HepG2 (cell line): ENCODE measurements around the gene ASXL1. TPM values are rescaled to one million over a fixed set of nuclear protein-coding genes. Genes with fewer than 3 reads are reported as not detected.
A peak's percentile ranks its signal among the peaks of the same experiment; 100 is the strongest.

Source experiments
- ETV5 ChIP-seq: IDR thresholded peaks from 2 replicates; pipeline ENCODE4 v1.6.1; 2018; ENCODE audit warnings: missing biosample characterization, missing genetic modification reagents, inconsistent platforms, borderline replicate concordance
- FOXK1 ChIP-seq: sonication (generic); formaldehyde crosslinking; IDR thresholded peaks from 2 replicates; pipeline ENCODE4 v1.4.0; 2020; ENCODE audit warnings: low read depth, missing genetic modification reagents, borderline replicate concordance
- GPBP1L1 ChIP-seq: sonication (generic); formaldehyde crosslinking; IDR thresholded peaks from 2 replicates; pipeline ENCODE4 v1.5.0; 2020; ENCODE audit warnings: mild to moderate bottlenecking, missing genetic modification reagents
- HMG20A ChIP-seq: IDR thresholded peaks from 2 replicates; pipeline ENCODE4 v1.6.1; 2016; ENCODE audit warnings: borderline replicate concordance
- KAT8 ChIP-seq: IDR thresholded peaks from 2 replicates; pipeline ENCODE4 v1.6.1; 2016; ENCODE audit warnings: missing genetic modification reagents, missing compliant biosample characterization
- KDM5A ChIP-seq: fragments of 200-600 bp; sonication (generic); IDR thresholded peaks from 2 replicates; pipeline ENCODE4 v1.7.0; 2018; ENCODE audit warnings: antibody characterized with exemption, mild to moderate bottlenecking, low read length, borderline replicate concordance
- NFE2L1 ChIP-seq: sonication (generic); formaldehyde crosslinking; IDR thresholded peaks from 2 replicates; pipeline ENCODE4 v1.4.0; 2020; ENCODE audit warnings: missing genetic modification reagents, mild to moderate bottlenecking, borderline replicate concordance
- PTBP1 ChIP-seq: fragments of 200-400 bp; formaldehyde crosslinking; IDR thresholded peaks from 2 replicates; pipeline ENCODE4 v1.6.1; 2018; ENCODE audit warnings: low read length, low read depth; ENCODE audit not compliant: poor library complexity, severe bottlenecking
- SNAI1 ChIP-seq: sonication (generic); formaldehyde crosslinking; IDR thresholded peaks from 2 replicates; pipeline ENCODE4 v1.5.0; 2020; ENCODE audit warnings: mild to moderate bottlenecking, missing genetic modification reagents, borderline replicate concordance
- TBL1XR1 ChIP-seq: fragments of 150-350 bp; IDR thresholded peaks from 2 replicates; pipeline ENCODE4 v1.6.1; 2014; ENCODE audit warnings: borderline replicate concordance, low read length; ENCODE audit not compliant: partially characterized antibody
- ZBTB38 ChIP-seq: sonication (generic); formaldehyde crosslinking; IDR thresholded peaks from 2 replicates; pipeline ENCODE4 v1.5.1; 2020; ENCODE audit warnings: mild to moderate bottlenecking, missing genetic modification reagents
- ZFY ChIP-seq: sonication (generic); formaldehyde crosslinking; IDR thresholded peaks from 2 replicates; pipeline ENCODE4 v1.4.0; 2020; ENCODE audit warnings: missing genetic modification reagents
- ZFYVE20 ChIP-seq: sonication (generic); formaldehyde crosslinking; IDR thresholded peaks from 2 replicates; pipeline ENCODE4 v1.8.0; 2023; ENCODE audit warnings: low read depth, mild to moderate bottlenecking, moderate library complexity, missing genetic modification reagents, borderline replicate concordance
- ZNF264 ChIP-seq: sonication (generic); formaldehyde crosslinking; IDR thresholded peaks from 2 replicates; pipeline ENCODE4 v1.4.0; 2020; ENCODE audit warnings: missing genetic modification reagents
- ZNF274 ChIP-seq: sonication (generic); formaldehyde crosslinking; IDR thresholded peaks from 2 replicates; pipeline ENCODE4 v1.5.1; 2020; ENCODE audit warnings: mild to moderate bottlenecking, missing genetic modification reagents
- ZNF460 ChIP-seq: sonication (generic); formaldehyde crosslinking; IDR thresholded peaks from 2 replicates; pipeline ENCODE4 v1.5.1; 2020; ENCODE audit warnings: missing genetic modification reagents, mild to moderate bottlenecking, borderline replicate concordance
- ZNF776 ChIP-seq: sonication (generic); formaldehyde crosslinking; IDR thresholded peaks from 2 replicates; pipeline ENCODE4 v1.4.0; 2020; ENCODE audit warnings: mild to moderate bottlenecking, missing genetic modification reagents
- ZNF816 ChIP-seq: sonication (generic); formaldehyde crosslinking; IDR thresholded peaks from 2 replicates; pipeline ENCODE4 v1.8.0; 2022; ENCODE audit warnings: missing genetic modification reagents, mild to moderate bottlenecking, borderline replicate concordance
- polyA plus RNA-seq, 8 experiments: library from polyadenylated mRNA; depleted of rRNA in 3 of 8; stranded (reverse) in 7 of 8; unstranded in 1 of 8; fragments of >200 nt; fragmentation: Illumina TruSeq in 4 of 8; extraction: Trizol in 4 of 8; gene quantifications; 2 replicates each; pipeline versions ENCODE4 v1.2.1 to v1.2.3, GENCODE V29; 2011 to 2016; ENCODE audit warnings: low read depth in 4 of 8, missing spikeins in 1 of 8, mixed read lengths in 1 of 8; ENCODE audit not compliant: insufficient read depth in 1 of 8
- total RNA-seq, 5 experiments: library from RNA; depleted of rRNA; stranded (reverse); fragments of >200 nt; fragmentation: Illumina TruSeq; extraction: Trizol; gene quantifications; 2 replicates each; pipeline ENCODE4 v1.2.3, GENCODE V29; 2016; ENCODE audit warnings: low read depth in 1 of 5
- TF ChIP-seq, protein P1 (sequence below): IDR thresholded peaks from 2 replicates; pipeline ENCODE4 v1.6.1; 2016; ENCODE audit warnings: control low read depth
- TF ChIP-seq, protein P2 (sequence below): fragments of 450-650 bp; IDR thresholded peaks from 2 replicates; pipeline ENCODE4 v1.6.1; 2017; ENCODE audit warnings: mild to moderate bottlenecking
- TF ChIP-seq, protein P3 (sequence below): sonication (generic); formaldehyde crosslinking; IDR thresholded peaks from 2 replicates; pipeline ENCODE4; 2020; ENCODE audit warnings: missing genetic modification reagents, mild to moderate bottlenecking, borderline replicate concordance

The ASXL1 gene
- total and polyA plus RNA-seq, 2 of the 13 experiments (the other 11 are each of a cell fraction or from before 2014, with no cell fraction given) = 62.1 to 74.8 TPM

GRCh38 chr20:32465092-32465900 is 107.2 kb downstream of the ASXL1 start (continued):
- TF ChIP-seq GPBP1L1 = no peak
- peak; percentile 99 for TF ChIP-seq ETV5 (CRISPR knock-in tag)
- TF ChIP-seq ZNF776 (CRISPR knock-in tag) = no peak; the same call in 1 of the 2 replicates
- TF ChIP-seq, protein P1, sequence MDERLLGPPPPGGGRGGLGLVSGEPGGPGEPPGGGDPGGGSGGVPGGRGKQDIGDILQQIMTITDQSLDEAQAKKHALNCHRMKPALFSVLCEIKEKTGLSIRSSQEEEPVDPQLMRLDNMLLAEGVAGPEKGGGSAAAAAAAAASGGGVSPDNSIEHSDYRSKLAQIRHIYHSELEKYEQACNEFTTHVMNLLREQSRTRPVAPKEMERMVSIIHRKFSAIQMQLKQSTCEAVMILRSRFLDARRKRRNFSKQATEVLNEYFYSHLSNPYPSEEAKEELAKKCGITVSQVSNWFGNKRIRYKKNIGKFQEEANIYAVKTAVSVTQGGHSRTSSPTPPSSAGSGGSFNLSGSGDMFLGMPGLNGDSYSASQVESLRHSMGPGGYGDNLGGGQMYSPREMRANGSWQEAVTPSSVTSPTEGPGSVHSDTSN (CRISPR knock-in tag) = no peak
- peak; percentile 73; the same call in 1 of the 2 replicates for TF ChIP-seq HMG20A (CRISPR knock-in tag)
- no peak for TF ChIP-seq ZFYVE20 (CRISPR knock-in tag)
- TF ChIP-seq PTBP1 = peak; percentile 89
- TF ChIP-seq ZNF274 (CRISPR knock-in tag) = no peak; the same call in 1 of the 2 replicates
- TF ChIP-seq ZNF460 (CRISPR knock-in tag) = peak; percentile 36; the same call in 1 of the 2 replicates
- TF ChIP-seq KAT8 (CRISPR knock-in tag) = peak; percentile 97
- TF ChIP-seq, protein P2, sequence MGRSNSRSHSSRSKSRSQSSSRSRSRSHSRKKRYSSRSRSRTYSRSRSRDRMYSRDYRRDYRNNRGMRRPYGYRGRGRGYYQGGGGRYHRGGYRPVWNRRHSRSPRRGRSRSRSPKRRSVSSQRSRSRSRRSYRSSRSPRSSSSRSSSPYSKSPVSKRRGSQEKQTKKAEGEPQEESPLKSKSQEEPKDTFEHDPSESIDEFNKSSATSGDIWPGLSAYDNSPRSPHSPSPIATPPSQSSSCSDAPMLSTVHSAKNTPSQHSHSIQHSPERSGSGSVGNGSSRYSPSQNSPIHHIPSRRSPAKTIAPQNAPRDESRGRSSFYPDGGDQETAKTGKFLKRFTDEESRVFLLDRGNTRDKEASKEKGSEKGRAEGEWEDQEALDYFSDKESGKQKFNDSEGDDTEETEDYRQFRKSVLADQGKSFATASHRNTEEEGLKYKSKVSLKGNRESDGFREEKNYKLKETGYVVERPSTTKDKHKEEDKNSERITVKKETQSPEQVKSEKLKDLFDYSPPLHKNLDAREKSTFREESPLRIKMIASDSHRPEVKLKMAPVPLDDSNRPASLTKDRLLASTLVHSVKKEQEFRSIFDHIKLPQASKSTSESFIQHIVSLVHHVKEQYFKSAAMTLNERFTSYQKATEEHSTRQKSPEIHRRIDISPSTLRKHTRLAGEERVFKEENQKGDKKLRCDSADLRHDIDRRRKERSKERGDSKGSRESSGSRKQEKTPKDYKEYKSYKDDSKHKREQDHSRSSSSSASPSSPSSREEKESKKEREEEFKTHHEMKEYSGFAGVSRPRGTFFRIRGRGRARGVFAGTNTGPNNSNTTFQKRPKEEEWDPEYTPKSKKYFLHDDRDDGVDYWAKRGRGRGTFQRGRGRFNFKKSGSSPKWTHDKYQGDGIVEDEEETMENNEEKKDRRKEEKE = no peak
- peak; percentile 82; the same call in 1 of the 2 replicates for TF ChIP-seq SNAI1 (CRISPR knock-in tag)
- TF ChIP-seq ZNF264 (CRISPR knock-in tag) = 0 out of 2 replicates have a peak, but pooled peaks have one; percentile 87
- TF ChIP-seq TBL1XR1 = peak; percentile 69
- TF ChIP-seq NFE2L1 (CRISPR knock-in tag) = no peak
- peak; percentile 83; the same call in 1 of the 2 replicates for TF ChIP-seq ZBTB38 (CRISPR knock-in tag)
- peak; percentile 96 for TF ChIP-seq ZFY
- TF ChIP-seq KDM5A = no peak; the same call in 1 of the 2 replicates
- TF ChIP-seq ZNF816 (CRISPR knock-in tag) = no peak
- TF ChIP-seq, protein P3, sequence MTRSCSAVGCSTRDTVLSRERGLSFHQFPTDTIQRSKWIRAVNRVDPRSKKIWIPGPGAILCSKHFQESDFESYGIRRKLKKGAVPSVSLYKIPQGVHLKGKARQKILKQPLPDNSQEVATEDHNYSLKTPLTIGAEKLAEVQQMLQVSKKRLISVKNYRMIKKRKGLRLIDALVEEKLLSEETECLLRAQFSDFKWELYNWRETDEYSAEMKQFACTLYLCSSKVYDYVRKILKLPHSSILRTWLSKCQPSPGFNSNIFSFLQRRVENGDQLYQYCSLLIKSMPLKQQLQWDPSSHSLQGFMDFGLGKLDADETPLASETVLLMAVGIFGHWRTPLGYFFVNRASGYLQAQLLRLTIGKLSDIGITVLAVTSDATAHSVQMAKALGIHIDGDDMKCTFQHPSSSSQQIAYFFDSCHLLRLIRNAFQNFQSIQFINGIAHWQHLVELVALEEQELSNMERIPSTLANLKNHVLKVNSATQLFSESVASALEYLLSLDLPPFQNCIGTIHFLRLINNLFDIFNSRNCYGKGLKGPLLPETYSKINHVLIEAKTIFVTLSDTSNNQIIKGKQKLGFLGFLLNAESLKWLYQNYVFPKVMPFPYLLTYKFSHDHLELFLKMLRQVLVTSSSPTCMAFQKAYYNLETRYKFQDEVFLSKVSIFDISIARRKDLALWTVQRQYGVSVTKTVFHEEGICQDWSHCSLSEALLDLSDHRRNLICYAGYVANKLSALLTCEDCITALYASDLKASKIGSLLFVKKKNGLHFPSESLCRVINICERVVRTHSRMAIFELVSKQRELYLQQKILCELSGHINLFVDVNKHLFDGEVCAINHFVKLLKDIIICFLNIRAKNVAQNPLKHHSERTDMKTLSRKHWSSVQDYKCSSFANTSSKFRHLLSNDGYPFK (CRISPR knock-in tag) = peak; percentile 88
- peak; percentile 72 for TF ChIP-seq FOXK1 (CRISPR knock-in tag)
